ENCODE results near the gene INVS.
"Not testable (repeated sequence)": the region's sequence is repeated elsewhere in the genome, so short reads cannot be mapped to it uniquely, and the experiment has no call there.

- not testable (repeated sequence) for TF ChIP-seq POLR2A (IDR thresholded peaks at IDR 0.05; ENCODE audit: low read length); GATA1 (IDR thresholded peaks at IDR 0.05; ENCODE audit: low read depth, low read length)
Measured at GRCh38 chr9:100136799-100137198, 37.8 kb downstream of the INVS start.

Data from erythroblast (primary cell).